Activated T-cell treated with anti-CD3 and anti-CD28 coated beads, Interleukin-2, amount 50 U/mL, for 1 hour (primary cell): ENCODE measurements around the gene CCT6B.
"Not testable (repeated sequence)": the region's sequence is repeated elsewhere in the genome, so short reads cannot be mapped to it uniquely, and the experiment has no call there.

Source experiments
- DNase-seq: peaks from one replicate; pipeline ENCODE4 v3.0.0-alpha.2; 2020

CCT6B gene, protein sequence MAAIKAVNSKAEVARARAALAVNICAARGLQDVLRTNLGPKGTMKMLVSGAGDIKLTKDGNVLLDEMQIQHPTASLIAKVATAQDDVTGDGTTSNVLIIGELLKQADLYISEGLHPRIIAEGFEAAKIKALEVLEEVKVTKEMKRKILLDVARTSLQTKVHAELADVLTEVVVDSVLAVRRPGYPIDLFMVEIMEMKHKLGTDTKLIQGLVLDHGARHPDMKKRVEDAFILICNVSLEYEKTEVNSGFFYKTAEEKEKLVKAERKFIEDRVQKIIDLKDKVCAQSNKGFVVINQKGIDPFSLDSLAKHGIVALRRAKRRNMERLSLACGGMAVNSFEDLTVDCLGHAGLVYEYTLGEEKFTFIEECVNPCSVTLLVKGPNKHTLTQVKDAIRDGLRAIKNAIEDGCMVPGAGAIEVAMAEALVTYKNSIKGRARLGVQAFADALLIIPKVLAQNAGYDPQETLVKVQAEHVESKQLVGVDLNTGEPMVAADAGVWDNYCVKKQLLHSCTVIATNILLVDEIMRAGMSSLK

GRCh38 chr17:34961093-34961911 lies at the start of gene CCT6B, which contains the start of gene ZNF830:
CCT6B (minus strand) TSS chr17:34961460; CDS start chr17:34961393, 67 bp downstream.
ZNF830 (plus strand) TSS chr17:34961540; CDS start chr17:34961567, 27 bp downstream.
- peak; percentile 86 for DNase-seq

DNA sequence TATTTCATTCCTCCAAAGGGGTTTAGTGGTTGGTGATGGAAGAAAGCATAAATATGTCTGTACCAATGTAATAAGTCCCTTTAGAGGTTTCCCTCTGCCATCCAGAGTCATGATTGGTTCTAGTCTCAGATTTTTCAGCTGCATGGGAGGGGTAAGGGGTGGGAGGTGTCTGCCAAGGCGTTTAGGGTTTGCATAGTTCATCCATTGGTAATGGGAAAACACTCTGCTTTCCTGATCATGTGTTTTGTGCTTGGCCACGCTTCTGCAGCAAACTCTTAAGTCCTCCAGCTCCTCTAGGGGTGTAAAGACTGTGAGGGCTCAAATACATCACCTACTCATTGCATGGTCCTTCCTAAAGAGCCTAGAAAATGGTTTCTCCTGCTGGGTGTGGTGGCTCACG lies 48.8 kb upstream of the CCT6B start:
- no peak for DNase-seq

DNA sequence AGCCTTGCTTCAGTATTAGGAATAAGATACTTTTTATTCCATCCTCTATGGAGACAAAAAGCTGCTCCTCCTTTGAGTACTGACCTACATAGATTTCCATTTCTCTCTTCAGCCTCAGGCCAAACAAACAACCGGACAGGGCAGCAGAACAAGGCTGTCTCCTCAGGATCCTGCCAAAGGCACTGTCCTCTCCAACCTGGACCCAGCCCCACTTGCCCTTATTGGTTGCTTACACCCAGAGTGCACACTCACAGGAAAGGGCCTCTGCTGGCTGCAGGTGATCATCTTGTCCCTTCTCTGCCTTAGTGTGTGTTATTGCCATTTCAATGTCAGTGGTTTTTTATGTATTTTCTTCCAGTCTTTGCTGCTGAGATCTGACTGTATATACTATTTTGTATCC lies 45.7 kb upstream of the CCT6B start:
- no peak for DNase-seq

- DNase-seq = no peak
Measured at GRCh38 chr17:35006345-35006744, 45.1 kb upstream of the CCT6B start.

- no peak for DNase-seq
Measured at GRCh38 chr17:35003778-35004177, 42.5 kb upstream of the CCT6B start.

- DNase-seq = no peak
Measured at GRCh38 chr17:35002876-35003551, 41.8 kb upstream of the CCT6B start.

- no peak for DNase-seq
Measured at GRCh38 chr17:35001549-35001948, 40.3 kb upstream of the CCT6B start.

- not testable (repeated sequence) for DNase-seq
Measured at GRCh38 chr17:35000965-35001364, 39.7 kb upstream of the CCT6B start.

GRCh38 chr17:34999456-34999855 lies 38.2 kb upstream of the CCT6B start:
- DNase-seq = no peak

GRCh38 chr17:34998205-34998604 lies 36.9 kb upstream of the CCT6B start:
- DNase-seq = peak; percentile 86

- DNase-seq = no peak
Measured at GRCh38 chr17:34997355-34997862, 36.1 kb upstream of the CCT6B start.

GRCh38 chr17:34996422-34997285 lies 35.4 kb upstream of the CCT6B start:
- no peak for DNase-seq

DNA sequence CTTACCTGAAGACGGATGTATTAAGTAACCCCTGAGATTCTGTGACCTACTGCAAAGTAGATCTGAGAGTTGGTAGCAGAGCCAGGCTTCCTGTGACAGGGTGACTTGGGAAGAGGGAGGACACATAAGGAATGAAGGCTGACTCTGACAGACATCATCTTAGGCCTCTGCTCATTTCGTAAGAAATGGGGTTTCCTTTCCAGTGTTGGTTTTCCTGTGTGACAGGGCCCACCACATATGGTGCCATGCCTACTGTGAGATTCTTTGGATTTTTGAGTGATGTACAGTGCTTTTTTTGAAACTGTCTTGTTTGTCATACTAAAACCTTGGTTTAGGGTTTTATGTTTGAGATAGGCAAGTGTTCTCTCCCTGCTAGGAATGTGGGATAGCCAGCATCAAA lies 31.8 kb upstream of the CCT6B start:
- no peak for DNase-seq

GRCh38 chr17:34991606-34992005 lies 30.3 kb upstream of the CCT6B start:
- no peak for DNase-seq

DNA sequence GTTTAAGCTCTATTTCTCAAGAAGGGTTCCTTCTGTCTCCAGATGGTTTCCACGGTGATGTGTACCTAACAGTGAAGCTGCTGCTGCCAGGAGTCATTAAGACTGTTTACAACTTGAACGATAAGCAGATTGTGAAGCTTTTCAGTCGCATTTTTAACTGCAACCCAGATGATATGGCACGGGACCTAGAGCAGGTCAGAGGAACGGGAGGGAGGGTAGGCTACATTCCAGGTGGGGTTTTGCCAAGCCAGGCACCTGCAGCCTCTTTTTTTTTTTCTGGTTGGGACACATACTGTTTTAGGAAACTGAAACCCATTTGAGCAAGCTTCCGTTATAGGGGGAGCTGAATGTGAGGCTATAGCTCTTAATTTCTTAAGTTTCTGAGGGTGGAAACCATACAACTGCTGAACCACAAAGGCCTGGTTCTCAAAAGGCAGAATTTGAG lies 29.7 kb upstream of the CCT6B start:
- DNase-seq = no peak

DNA sequence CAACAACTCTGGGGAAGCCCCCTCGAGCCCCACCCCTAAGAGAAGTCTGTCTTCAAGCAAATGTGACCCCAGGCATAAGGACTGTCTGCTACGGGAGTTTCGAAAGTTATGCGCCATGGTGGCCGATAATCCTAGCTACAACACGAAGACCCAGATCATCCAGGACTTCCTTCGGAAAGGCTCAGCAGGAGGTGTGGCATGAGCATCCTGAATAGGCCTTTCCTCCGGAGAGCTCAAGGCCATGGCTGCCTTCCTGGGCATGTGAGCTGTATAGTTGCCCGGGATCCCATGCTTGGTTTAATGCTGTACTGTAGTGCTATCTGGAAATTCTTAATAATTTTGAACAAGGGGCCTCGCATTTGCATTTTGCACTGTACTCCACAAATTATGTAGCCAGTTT lies 28.2 kb upstream of the CCT6B start:
- DNase-seq = no peak

DNA sequence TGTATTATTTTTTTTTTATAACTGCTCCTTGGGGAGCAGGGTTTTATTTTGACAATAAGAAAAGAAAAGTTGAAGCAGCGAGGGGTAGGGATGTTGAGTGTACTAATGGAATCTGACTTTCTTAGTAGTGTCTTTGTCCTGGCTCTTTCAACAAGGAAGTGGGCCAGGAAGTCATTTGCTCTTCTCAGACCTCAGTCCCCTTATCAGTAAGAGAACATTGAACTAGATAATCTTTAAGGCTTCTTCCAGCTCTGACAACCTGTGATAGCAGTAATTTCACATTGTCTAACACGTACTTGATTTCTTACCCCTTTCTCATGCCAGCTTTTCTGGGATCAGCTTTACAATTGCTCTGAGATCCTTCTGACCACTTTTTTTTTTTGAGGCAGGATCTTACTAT lies 27.4 kb upstream of the CCT6B start:
- DNase-seq = no peak

DNA sequence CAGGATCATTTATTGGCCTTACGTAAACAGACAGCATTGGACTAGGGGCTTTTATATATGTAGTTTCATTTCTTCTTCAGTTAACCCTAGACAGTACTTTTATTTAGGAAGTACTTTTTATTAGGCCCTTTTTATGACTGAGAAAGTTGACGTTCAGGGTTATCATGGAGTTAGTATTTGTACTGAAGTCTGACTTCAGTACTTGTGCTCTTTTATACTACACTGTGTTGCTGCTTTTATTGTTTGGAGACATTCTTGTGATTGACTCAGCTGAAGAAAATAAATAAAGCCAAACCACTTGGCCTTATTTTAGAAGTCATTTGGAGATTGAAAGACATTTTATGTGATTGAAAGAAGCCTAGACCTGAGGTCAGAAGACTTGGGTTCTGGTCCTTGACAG lies 26.0 kb upstream of the CCT6B start:
- no peak for DNase-seq

- DNase-seq = no peak
Measured at GRCh38 chr17:34981538-34982241, 20.4 kb upstream of the CCT6B start.

- DNase-seq = no peak
Measured at GRCh38 chr17:34980681-34981537, 19.6 kb upstream of the CCT6B start.
